ENCODE measurements around the gene CCDC88C. TPM values are rescaled to one million over a fixed set of nuclear protein-coding genes. Genes with fewer than 3 reads are reported as not detected.

Gene CCDC88C
- total RNA-seq, 1 experiment from 2014 or later = 29.8 TPM

GRCh38 chr14:91385697-91386096 lies 31.9 kb downstream of the CCDC88C start:
- ChIA-PET CTCF (interaction anchor here (0.7 kb wide), 1 partner anchor 11 kb away, joined by 4 read pairs; no protein-coding TSS in a partner anchor), POLR2A (no interaction called here)
- Mint-ChIP-seq H3K27ac (ENCODE audit: unreplicated experiment) (no peak overlapping the region), H3K36me3 (ENCODE audit: insufficient read depth, unreplicated experiment) (peaks cover 7% of the 10 kb centered on the region), H3K27me3 (ENCODE audit: insufficient read depth, unreplicated experiment) (no peaks in the 10 kb centered on the region), H3K4me1 (ENCODE audit: low read depth, unreplicated experiment) (no peaks in the 10 kb centered on the region), H3K4me3 (ENCODE audit: unreplicated experiment) (no peak overlapping the region), H3K9me3 (ENCODE audit: unreplicated experiment) (no peaks in the 10 kb centered on the region)
- no TSS peak for BruUV-seq (replicated peaks)
- Histone ChIP-seq H3K9me3 (no peaks in the 10 kb centered on the region), H3K36me3 (ENCODE audit: control insufficient read depth, insufficient read depth, low read length) (no peaks in the 10 kb centered on the region; the same call in 1 of the 2 replicates), H3K4me3 (ENCODE audit: low read depth, low read length) (no peak overlapping the region), H3K4me1 (no peaks in the 10 kb centered on the region), H3K27me3 (replicated peaks; ENCODE audit: control insufficient read depth, insufficient read depth, low read length) (no peaks in the 10 kb centered on the region)
- intact Hi-C loops (cut with micrococcal nuclease; ENCODE audit: unreplicated experiment) = no loop called here
- no peak for DNase-seq
- no peak for TF ChIP-seq CTCF (IDR thresholded peaks at IDR 0.05; ENCODE audit: insufficient read depth in 1 of 2, low read depth in 1 of 2, low read length in 1 of 2, severe bottlenecking in 1 of 2, unreplicated experiment in 1 of 2)

- no peak for DNase-seq
- POLR2A ChIA-PET = no interaction called here
- H3K4me1 ChIP-seq = no peaks in the 10 kb centered on the region
- Mint-ChIP-seq H3K27me3 (ENCODE audit: insufficient read depth, unreplicated experiment) (no peaks in the 10 kb centered on the region), H3K4me1 (ENCODE audit: low read depth, unreplicated experiment) (no peaks in the 10 kb centered on the region), H3K9me3 (ENCODE audit: unreplicated experiment) (no peaks in the 10 kb centered on the region), H3K27ac (ENCODE audit: unreplicated experiment) (no peak overlapping the region), H3K36me3 (ENCODE audit: insufficient read depth, unreplicated experiment) (peaks cover 7% of the 10 kb centered on the region), H3K4me3 (ENCODE audit: unreplicated experiment) (no peak overlapping the region)
- no peak overlapping the region for H3K4me3 ChIP-seq (ENCODE audit: low read depth, low read length)
- no peak for TF ChIP-seq CTCF (IDR thresholded peaks at IDR 0.05; ENCODE audit: insufficient read depth in 1 of 2, low read depth in 1 of 2, low read length in 1 of 2, severe bottlenecking in 1 of 2, unreplicated experiment in 1 of 2)
- H3K36me3 ChIP-seq (ENCODE audit: control insufficient read depth, insufficient read depth, low read length) = no peaks in the 10 kb centered on the region; the same call in 1 of the 2 replicates
- H3K9me3 ChIP-seq = no peaks in the 10 kb centered on the region
- no TSS peak for BruUV-seq (replicated peaks)
- CTCF ChIA-PET = no interaction called here
- H3K27me3 ChIP-seq (replicated peaks; ENCODE audit: control insufficient read depth, insufficient read depth, low read length) = no peaks in the 10 kb centered on the region
- intact Hi-C loops (cut with micrococcal nuclease; ENCODE audit: unreplicated experiment) = no loop called here
These were observed 32.4 kb downstream of the CCDC88C start for GRCh38 chr14:91385224-91385623.

- CTCF ChIA-PET = no interaction called here
- POLR2A ChIA-PET = no interaction called here
- Mint-ChIP-seq H3K9me3 (ENCODE audit: unreplicated experiment) (no peaks in the 10 kb centered on the region), H3K36me3 (ENCODE audit: insufficient read depth, unreplicated experiment) (peaks cover 6% of the 10 kb centered on the region), H3K27me3 (ENCODE audit: insufficient read depth, unreplicated experiment) (no peaks in the 10 kb centered on the region), H3K4me1 (ENCODE audit: low read depth, unreplicated experiment) (no peaks in the 10 kb centered on the region), H3K4me3 (ENCODE audit: unreplicated experiment) (no peak overlapping the region), H3K27ac (ENCODE audit: unreplicated experiment) (no peak overlapping the region)
- no peak overlapping the region for H3K4me3 ChIP-seq (ENCODE audit: low read depth, low read length)
- no peaks in the 10 kb centered on the region for H3K27me3 ChIP-seq (replicated peaks; ENCODE audit: control insufficient read depth, insufficient read depth, low read length)
- H3K36me3 ChIP-seq (ENCODE audit: control insufficient read depth, insufficient read depth, low read length) = no peaks in the 10 kb centered on the region; the same call in 1 of the 2 replicates
- H3K4me1 ChIP-seq = no peaks in the 10 kb centered on the region
- TF ChIP-seq CTCF (IDR thresholded peaks at IDR 0.05; ENCODE audit: insufficient read depth in 1 of 2, low read depth in 1 of 2, low read length in 1 of 2, severe bottlenecking in 1 of 2, unreplicated experiment in 1 of 2) = no peak
- intact Hi-C loops (cut with micrococcal nuclease; ENCODE audit: unreplicated experiment) = no loop called here
- no TSS peak for BruUV-seq (replicated peaks)
- DNase-seq = no peak
- no peaks in the 10 kb centered on the region for H3K9me3 ChIP-seq
These were observed 34.2 kb downstream of the CCDC88C start for GRCh38 chr14:91383439-91383838.
